Aorta (tissue), 5 donors: ENCODE results near the gene PTPN23. TPM values are rescaled to one million over a fixed set of nuclear protein-coding genes. Genes with fewer than 3 reads are reported as not detected.

ENCODE experiments used
- ATAC-seq: fragments of 200-7000 bp; cut with Tn5 transposase; one replicate; pipeline ENCODE4 v1.9.1; 2022; ENCODE audit warnings: moderate library complexity; ENCODE audit not compliant: low FRiP score
- DNase-seq, 2 donors: peaks; one replicate each; pipeline ENCODE4 v3.0.0-alpha.2; 2020
- H3K27ac ChIP-seq, 2 donors: one replicate each; pipeline ENCODE4 v1.5.1; 2013; ENCODE audit warnings: low read length in 2 of 2, mild to moderate bottlenecking in 2 of 2, moderate library complexity in 2 of 2, control low read depth in 1 of 2, inconsistent platforms in 1 of 2, low read depth in 1 of 2
- H3K27me3 ChIP-seq, 2 donors: one replicate each; pipeline ENCODE4 v1.6.1; 2013; ENCODE audit warnings: control low read depth in 1 of 2, low read length in 1 of 2, mild to moderate bottlenecking in 1 of 2, moderate library complexity in 1 of 2; ENCODE audit not compliant: insufficient read depth in 2 of 2, control insufficient read depth in 1 of 2
- H3K36me3 ChIP-seq, 2 donors: one replicate each; pipeline ENCODE4 v1.6.1; 2013; ENCODE audit warnings: control low read depth in 1 of 2, low read length in 1 of 2, mild to moderate bottlenecking in 1 of 2; ENCODE audit not compliant: insufficient read depth in 2 of 2, control insufficient read depth in 1 of 2
- H3K4me1 ChIP-seq, 2 donors: one replicate each; pipeline ENCODE4 v1.6.1; 2013; ENCODE audit warnings: low read length in 2 of 2, control low read depth in 1 of 2, mild to moderate bottlenecking in 1 of 2, moderate library complexity in 1 of 2; ENCODE audit not compliant: insufficient read depth in 2 of 2, control insufficient read depth in 1 of 2
- H3K4me3 ChIP-seq, 2 donors: one replicate each; pipeline ENCODE4 v1.5.1; 2013; ENCODE audit warnings: low read length in 2 of 2, control low read depth in 1 of 2, mild to moderate bottlenecking in 1 of 2
- H3K9me3 ChIP-seq: one replicate; pipeline ENCODE4 v1.6.1; 2013; ENCODE audit warnings: mild to moderate bottlenecking, low read length; ENCODE audit not compliant: control insufficient read depth
- WGBS, 2 donors: extraction: QIAGEN DNeasy Blood & Tissue Kit; methylation state at CpG; one replicate each; pipeline ENCODE4 v1.1.7; 2013; 5-methylcytosine and 5-hydroxymethylcytosine counted together
- intact Hi-C, 2 donors: fragments of 100-400 bp; cut with DNase I; formaldehyde crosslinking; loops; one replicate each; pipeline versions ENCODE4 v1.14.2 to v1.15.0; 2022
- polyA plus RNA-seq, 2 donors: library from polyadenylated mRNA; stranded (reverse); fragments of 200-250 nt; gene quantifications; one replicate each; pipeline ENCODE4 v1.2.3, GENCODE V29; 2013
- total RNA-seq, 2 donors: library from RNA; stranded (reverse); fragmentation: NEBNext Ultra II Directional; extraction: Animal tissue kit (Norgen Biotek cat#: 25700); gene quantifications; one replicate each; pipeline ENCODE4 v1.2.1, GENCODE V29; 2021
- donor health status: healthy with polysubstance abuse.
- donor health status: Bipolar disorder and iron deficiency.
- donor health status: DM: no; HTN: no; CAD: no.
- donor health status: DM: no; HTN: no; CAD: no.
- donor health status: DM: yes; HTN: yes; CAD: no.

PTPN23 gene
- total and polyA plus RNA-seq, 4 donors: 7.1 to 44.0 (median 28.3) TPM

DNA sequence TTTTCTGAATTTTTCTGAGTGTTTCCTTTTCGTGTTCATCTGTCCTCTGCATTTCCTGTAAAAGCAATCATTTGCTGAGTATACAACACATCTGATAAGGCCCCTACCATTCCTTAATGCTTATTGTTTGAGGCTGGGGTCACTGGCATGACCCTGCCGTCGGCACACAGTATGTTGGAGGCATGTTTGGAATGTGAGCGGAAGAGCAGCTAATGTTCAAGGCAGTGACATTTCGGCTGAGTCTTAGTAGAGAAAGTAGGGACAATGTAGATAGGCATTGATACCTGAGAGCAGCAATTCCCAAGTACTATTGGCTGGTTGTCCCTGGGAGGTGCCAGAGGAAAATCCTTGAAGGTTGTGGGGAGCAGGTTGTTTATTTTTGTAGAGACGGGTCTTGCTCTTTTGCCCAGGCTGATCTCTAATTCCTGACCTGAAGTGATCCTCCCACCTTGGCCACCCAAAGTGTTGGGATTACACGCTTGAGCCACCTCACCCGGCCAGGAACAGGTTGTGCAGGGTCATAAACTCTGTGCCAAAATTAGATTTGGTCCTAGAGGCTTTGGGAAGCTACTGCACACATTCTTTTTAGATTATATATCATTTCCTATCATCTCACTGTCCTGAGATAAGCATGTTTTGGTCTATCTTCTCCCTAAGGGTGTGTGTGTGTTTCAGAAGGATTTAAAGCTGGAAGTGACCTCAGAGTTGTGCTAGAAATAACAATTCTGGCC is 13.5 kb downstream of the PTPN23 start:
- WGBS, 2 donors: 25 to 29% methylated on average over 8 of the region's 8 CpGs
- Histone ChIP-seq H3K27ac (peak overlapping the region in 1 of 2 donors; percentile 37), H3K4me1 (peaks cover 0 to 4% of the 10 kb centered on the region in 2 donors), H3K27me3 (no peaks in the 10 kb centered on the region), H3K4me3 (no peak overlapping the region), H3K36me3 (no peaks in the 10 kb centered on the region), H3K9me3 (no peaks in the 10 kb centered on the region)
- no peak for DNase-seq
- no peak for ATAC-seq
- intact Hi-C loops: no loop called here

DNA sequence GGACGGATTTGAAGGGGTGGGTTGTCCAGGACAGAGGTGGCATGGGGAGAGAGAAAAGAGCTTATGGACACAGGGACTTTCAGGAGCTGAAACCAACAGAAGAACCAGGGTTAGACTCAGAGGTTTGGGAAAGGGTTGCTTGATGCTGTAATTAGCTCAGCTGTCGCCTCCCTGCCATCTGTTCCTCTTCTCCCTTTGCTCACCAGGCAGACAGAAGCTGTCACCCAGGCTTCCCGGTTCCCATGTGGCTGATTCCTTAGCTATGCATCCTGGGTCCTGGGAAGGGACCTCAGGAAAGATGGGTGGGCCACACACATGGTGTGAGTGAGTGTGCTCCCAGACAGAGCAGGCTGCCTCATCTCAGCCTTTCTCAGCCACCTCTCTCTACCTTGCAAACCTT is 14.1 kb downstream of the PTPN23 start:
- no peak for DNase-seq
- Histone ChIP-seq H3K4me3 (no peak overlapping the region), H3K27me3 (no peaks in the 10 kb centered on the region), H3K4me1 (peaks cover 0 to 4% of the 10 kb centered on the region in 2 donors), H3K9me3 (no peaks in the 10 kb centered on the region), H3K27ac (peak overlapping the region in 1 of 2 donors; percentile 52), H3K36me3 (no peaks in the 10 kb centered on the region)
- 44 to 45% methylated on average over 3 of the region's 3 CpGs for WGBS, 2 donors
- ATAC-seq: no peak
- intact Hi-C loops: no loop called here

DNA sequence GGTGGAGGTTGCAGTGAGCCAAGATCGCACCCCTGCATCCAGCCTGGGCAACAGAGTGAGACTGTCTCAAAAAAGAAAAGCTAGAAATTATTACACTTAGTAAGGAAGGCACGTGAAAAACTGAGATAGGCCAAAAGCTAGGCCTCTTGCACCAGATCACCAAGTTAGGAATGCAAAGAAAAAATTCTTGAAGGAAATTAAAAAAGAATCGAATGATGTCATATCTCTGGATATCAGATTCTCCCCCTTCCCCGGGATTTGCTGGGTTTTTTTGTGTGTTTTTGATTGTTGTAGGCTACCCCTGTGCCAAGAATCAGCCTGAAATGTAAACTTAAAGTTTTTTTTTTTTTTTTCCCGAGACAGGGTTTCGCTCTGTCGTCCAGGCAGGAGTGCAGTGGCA is 17.4 kb downstream of the PTPN23 start:
- intact Hi-C loops: no loop called here
- H3K9me3 ChIP-seq: no peaks in the 10 kb centered on the region
- ATAC-seq: no peak
- H3K4me1 ChIP-seq: peaks cover 0 to 4% of the 10 kb centered on the region in 2 donors
- DNase-seq: no peak
- 9 to 20% methylated on average over 7 of the region's 7 CpGs for WGBS, 2 donors
- H3K27ac ChIP-seq: peak overlapping the region in 1 of 2 donors; percentile 37
- no peaks in the 10 kb centered on the region for H3K36me3 ChIP-seq
- H3K4me3 ChIP-seq: no peak overlapping the region
- no peaks in the 10 kb centered on the region for H3K27me3 ChIP-seq

DNA sequence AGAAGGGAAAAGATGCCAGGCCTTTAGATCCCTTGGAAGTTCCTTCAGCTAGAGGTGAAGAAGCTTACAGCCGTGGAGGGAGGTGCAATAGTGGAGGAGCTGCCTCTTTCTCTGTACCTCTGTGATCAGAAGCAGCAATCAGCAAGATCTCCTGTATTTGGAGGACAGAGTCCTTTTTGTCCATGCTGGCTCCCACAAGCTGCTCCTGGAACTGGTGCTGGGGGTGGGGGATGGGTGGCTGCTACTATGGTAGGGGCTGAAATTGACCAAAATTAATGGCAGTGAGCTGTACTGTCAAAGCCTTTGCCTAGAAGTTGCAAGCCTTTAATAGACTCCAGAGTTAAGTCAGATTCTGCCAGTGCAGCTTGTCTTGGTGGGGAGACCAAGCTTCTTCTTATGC is 18.2 kb downstream of the PTPN23 start:
- Histone ChIP-seq H3K4me1 (peaks cover 0 to 4% of the 10 kb centered on the region in 2 donors), H3K27me3 (no peaks in the 10 kb centered on the region), H3K9me3 (no peaks in the 10 kb centered on the region), H3K27ac (no peak overlapping the region), H3K4me3 (no peak overlapping the region), H3K36me3 (no peaks in the 10 kb centered on the region)
- intact Hi-C loops: no loop called here
- ATAC-seq (no peak), DNase-seq (no peak)
- WGBS, 2 donors: 77 to 92% methylated on average over 1 of the region's 1 CpG

DNA sequence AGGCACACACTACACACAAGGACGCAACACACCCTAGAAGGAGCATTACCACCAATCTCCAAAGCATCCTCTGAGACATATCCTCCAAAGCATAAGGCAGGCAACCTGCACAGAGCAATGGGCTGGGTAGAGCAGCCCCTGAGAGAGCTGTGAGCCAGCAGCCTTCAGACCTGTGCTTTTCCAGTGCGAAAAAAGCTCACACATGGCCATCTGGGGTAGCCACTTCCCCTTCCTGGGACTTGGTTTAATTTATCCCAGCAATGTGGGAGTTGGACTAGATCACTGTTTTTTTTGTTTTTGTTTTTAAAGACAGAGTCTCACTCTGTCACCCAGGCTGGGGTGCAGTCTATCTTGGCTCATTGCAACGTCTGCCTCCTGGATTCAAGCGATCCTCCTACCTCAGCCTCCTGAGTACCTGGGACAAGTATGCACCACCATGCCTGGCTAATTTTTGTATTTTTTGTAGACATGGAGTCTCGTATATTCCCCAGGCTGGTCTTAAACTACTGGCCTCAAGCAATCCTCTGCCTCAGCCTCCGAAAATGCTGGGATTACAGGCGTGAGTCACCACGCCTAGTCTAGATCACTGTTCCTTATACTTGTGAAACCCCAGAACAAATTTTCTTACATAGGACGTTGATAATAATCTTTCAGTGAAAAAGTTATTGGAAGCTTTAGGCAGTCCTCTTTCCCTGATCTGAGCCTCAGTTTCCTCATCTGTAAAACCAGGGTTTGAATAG is 18.9 kb downstream of the PTPN23 start:
- H3K27ac ChIP-seq: no peak overlapping the region
- 80 to 84% methylated on average over 9 of the region's 9 CpGs for WGBS, 2 donors
- ATAC-seq: no peak

DNA sequence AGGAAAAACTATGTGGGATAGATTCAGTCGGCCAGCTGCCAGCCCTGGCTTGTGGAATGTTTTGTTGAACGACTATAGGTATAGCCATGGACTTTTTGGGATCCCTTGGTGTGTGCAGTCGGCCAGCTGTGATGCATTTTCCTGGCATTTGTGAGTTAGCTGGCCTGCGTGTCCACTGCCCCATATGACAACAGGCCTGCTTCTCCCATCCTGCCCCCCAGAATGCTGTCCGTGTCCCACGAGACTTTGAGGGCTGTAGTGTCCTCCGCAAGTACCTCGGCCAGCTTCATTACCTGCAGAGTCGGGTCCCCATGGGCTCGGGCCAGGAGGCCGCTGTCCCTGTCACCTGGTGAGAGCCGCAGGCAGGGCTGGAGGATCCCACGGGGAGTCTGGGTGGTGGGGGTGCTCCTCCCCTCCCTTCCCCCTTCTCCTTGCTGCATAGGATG is 23.6 kb downstream of the PTPN23 start:
- no peak for ATAC-seq
- H3K27ac ChIP-seq: peak overlapping the region in 1 of 2 donors; percentile 20
- peaks cover 0 to 7% of the 10 kb centered on the region in 2 donors for H3K36me3 ChIP-seq
- no peaks in the 10 kb centered on the region for H3K4me1 ChIP-seq
- H3K9me3 ChIP-seq: no peaks in the 10 kb centered on the region
- 61 to 63% methylated on average over 13 of the region's 13 CpGs for WGBS, 2 donors
- no peak overlapping the region for H3K4me3 ChIP-seq
- peak in 1 of 2 donors; percentile 61 for DNase-seq
- H3K27me3 ChIP-seq: no peaks in the 10 kb centered on the region
- intact Hi-C loops: no loop called here

More for the DNA sequence above, 18.9 kb downstream of the PTPN23 start:
- no peaks in the 10 kb centered on the region for H3K4me1 ChIP-seq
- no peaks in the 10 kb centered on the region for H3K27me3 ChIP-seq
- H3K4me3 ChIP-seq: no peak overlapping the region
- no peaks in the 10 kb centered on the region for H3K36me3 ChIP-seq
- H3K9me3 ChIP-seq: no peaks in the 10 kb centered on the region
- no peak for DNase-seq
- intact Hi-C loops: no loop called here

DNA sequence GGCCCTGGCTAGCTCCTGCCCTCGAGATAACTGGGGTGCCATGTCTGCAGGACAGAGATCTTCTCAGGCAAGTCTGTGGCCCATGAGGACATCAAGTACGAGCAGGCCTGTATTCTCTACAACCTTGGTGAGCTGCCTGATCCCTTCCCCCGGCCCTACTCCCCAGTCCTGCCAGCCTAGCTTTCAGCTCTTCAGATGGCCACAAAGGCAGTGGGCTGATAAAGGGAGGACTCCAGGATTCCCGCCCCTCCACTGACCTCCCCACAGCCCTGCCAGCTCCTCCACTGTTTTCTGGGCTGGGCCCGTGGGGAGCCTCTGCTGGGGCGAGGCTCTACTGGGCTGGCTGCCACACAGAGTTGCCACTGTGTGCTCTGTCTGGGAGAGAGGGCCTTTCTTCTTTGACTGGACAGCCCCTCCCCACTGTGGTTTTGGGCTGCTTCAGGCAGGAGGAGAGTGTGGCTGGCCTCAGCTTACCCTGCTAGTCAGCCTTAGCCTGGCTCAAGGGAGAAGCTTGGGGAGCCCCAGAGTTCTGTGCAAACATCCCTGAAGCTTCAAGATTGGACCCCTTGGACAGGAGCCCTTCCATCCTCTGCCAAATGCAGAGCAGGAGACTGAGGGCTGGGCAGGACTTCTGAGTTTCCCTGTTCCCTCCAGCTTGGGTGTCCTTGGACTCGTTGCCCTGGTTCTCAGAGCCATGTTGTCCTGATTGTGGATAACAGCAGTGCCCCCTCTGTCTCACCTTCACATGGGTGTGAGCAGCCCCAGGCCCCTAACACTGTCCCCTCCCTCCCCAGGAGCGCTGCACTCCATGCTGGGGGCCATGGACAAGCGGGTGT is 24.4 kb downstream of the PTPN23 start:
- 31 to 33% methylated on average over 9 of the region's 9 CpGs for WGBS, 2 donors
- intact Hi-C loops: no loop called here
- DNase-seq (peak in 1 of 2 donors; percentile 76), ATAC-seq (peak; percentile 50)
- no peaks in the 10 kb centered on the region for H3K4me1 ChIP-seq
- peak overlapping the region in 1 of 2 donors; percentile 20 for H3K27ac ChIP-seq
- no peaks in the 10 kb centered on the region for H3K9me3 ChIP-seq
- no peak overlapping the region for H3K4me3 ChIP-seq
- H3K27me3 ChIP-seq: no peaks in the 10 kb centered on the region
- peaks cover 0 to 8% of the 10 kb centered on the region in 2 donors for H3K36me3 ChIP-seq
